HAP-1 (cell line): Measurements from ENCODE around the gene KRT32.

ENCODE experiments used
- DNase-seq, 2 experiments: peaks; one replicate each; pipeline ENCODE4 v3.0.0-alpha.2; 2016 to 2020; ENCODE audit warnings: low spot score in 2 of 2
- H3K27me3 ChIP-seq: fragments of 250-450 bp; sonication (Bioruptor Pico); 2 replicates; pipeline ENCODE4 v1.5.1; 2020; ENCODE audit warnings: low read depth, mild to moderate bottlenecking, moderate library complexity
- H3K36me3 ChIP-seq: fragments of 250-450 bp; sonication (Bioruptor Pico); replicated peaks from 2 replicates; pipeline ENCODE4 v1.5.1; 2020; ENCODE audit warnings: mild to moderate bottlenecking
- H3K4me1 ChIP-seq: fragments of 250-450 bp; sonication (Bioruptor Pico); 2 replicates; pipeline ENCODE4 v1.5.1; 2020; ENCODE audit warnings: mild to moderate bottlenecking
- H3K4me3 ChIP-seq: fragments of 250-450 bp; sonication (Bioruptor Pico); 2 replicates; pipeline ENCODE4 v1.5.1; 2020; ENCODE audit warnings: mild to moderate bottlenecking, moderate library complexity
- H3K9me3 ChIP-seq: fragments of 250-450 bp; sonication (Bioruptor Pico); 2 replicates; pipeline ENCODE4 v1.5.1; 2020; ENCODE audit warnings: mild to moderate bottlenecking, moderate library complexity
- in situ Hi-C: fragments of 300-500 bp; cut with MboI; formaldehyde crosslinking; loops from 3 replicates; pipeline ENCODE4 v1.14.3; 2020; ENCODE audit warnings: low sequenced_read_pairs, inconsistent platforms, mixed read lengths

KRT32 gene

GRCh38 chr17:41466988-41467387 lies at the start of gene KRT32:
Gene KRT32, minus strand, starts transcription at chr17:41467386. Its CDS starts 61 bp downstream, at chr17:41467325.
- H3K36me3 ChIP-seq: no peaks in the 10 kb centered on the region
- H3K4me3 ChIP-seq: no peak within 1 kb of the TSS
- H3K9me3 ChIP-seq: 0 out of 2 replicates have a peak, but pooled peaks cover 1% of the 10 kb centered on the region
- in situ Hi-C loops: no loop called here
- H3K4me1 ChIP-seq: no peaks in the 10 kb centered on the region
- no peaks in the 10 kb centered on the region; the same call in 1 of the 2 replicates for H3K27me3 ChIP-seq
- DNase-seq: no peak

GRCh38 chr17:41516830-41517283 lies 49.7 kb upstream of the KRT32 start:
- H3K4me3 ChIP-seq: no peak overlapping the region
- no peaks in the 10 kb centered on the region for H3K36me3 ChIP-seq
- DNase-seq: no peak
- no peaks in the 10 kb centered on the region for H3K27me3 ChIP-seq
- no peaks in the 10 kb centered on the region for H3K4me1 ChIP-seq
- in situ Hi-C loops: no loop called here
- H3K9me3 ChIP-seq: no peaks in the 10 kb centered on the region

- Histone ChIP-seq H3K27me3 (no peaks in the 10 kb centered on the region), H3K36me3 (no peaks in the 10 kb centered on the region), H3K4me3 (no peak overlapping the region), H3K4me1 (no peaks in the 10 kb centered on the region), H3K9me3 (no peaks in the 10 kb centered on the region)
- in situ Hi-C loops: no loop called here
- no peak for DNase-seq
Measured at GRCh38 chr17:41516147-41516829, 49.1 kb upstream of the KRT32 start.

GRCh38 chr17:41513168-41513547 lies 46.0 kb upstream of the KRT32 start:
- Histone ChIP-seq H3K36me3 (no peaks in the 10 kb centered on the region), H3K9me3 (no peaks in the 10 kb centered on the region), H3K27me3 (0 out of 2 replicates have a peak, but pooled peaks cover 2% of the 10 kb centered on the region), H3K4me1 (no peaks in the 10 kb centered on the region), H3K4me3 (no peak overlapping the region)
- in situ Hi-C loops: no loop called here
- DNase-seq: no peak

- Histone ChIP-seq H3K4me1 (no peaks in the 10 kb centered on the region), H3K36me3 (no peaks in the 10 kb centered on the region), H3K4me3 (no peak overlapping the region), H3K9me3 (no peaks in the 10 kb centered on the region), H3K27me3 (0 out of 2 replicates have a peak, but pooled peaks cover 2% of the 10 kb centered on the region)
- DNase-seq: no peak
- in situ Hi-C loops: no loop called here
Measured at GRCh38 chr17:41512546-41513167, 45.5 kb upstream of the KRT32 start.

- H3K27me3 ChIP-seq: 0 out of 2 replicates have a peak, but pooled peaks cover 2% of the 10 kb centered on the region
- H3K4me3 ChIP-seq: no peak overlapping the region
- H3K4me1 ChIP-seq: no peaks in the 10 kb centered on the region
- H3K9me3 ChIP-seq: no peaks in the 10 kb centered on the region
- no peak for DNase-seq
- no peaks in the 10 kb centered on the region for H3K36me3 ChIP-seq
- in situ Hi-C loops: no loop called here
Measured at GRCh38 chr17:41511716-41512115, 44.5 kb upstream of the KRT32 start.

- Histone ChIP-seq H3K4me3 (no peak overlapping the region), H3K27me3 (0 out of 2 replicates have a peak, but pooled peaks cover 2% of the 10 kb centered on the region), H3K36me3 (no peaks in the 10 kb centered on the region), H3K9me3 (no peaks in the 10 kb centered on the region), H3K4me1 (no peaks in the 10 kb centered on the region)
- no peak for DNase-seq
- in situ Hi-C loops: no loop called here
Measured at GRCh38 chr17:41511116-41511515, 43.9 kb upstream of the KRT32 start.

DNA sequence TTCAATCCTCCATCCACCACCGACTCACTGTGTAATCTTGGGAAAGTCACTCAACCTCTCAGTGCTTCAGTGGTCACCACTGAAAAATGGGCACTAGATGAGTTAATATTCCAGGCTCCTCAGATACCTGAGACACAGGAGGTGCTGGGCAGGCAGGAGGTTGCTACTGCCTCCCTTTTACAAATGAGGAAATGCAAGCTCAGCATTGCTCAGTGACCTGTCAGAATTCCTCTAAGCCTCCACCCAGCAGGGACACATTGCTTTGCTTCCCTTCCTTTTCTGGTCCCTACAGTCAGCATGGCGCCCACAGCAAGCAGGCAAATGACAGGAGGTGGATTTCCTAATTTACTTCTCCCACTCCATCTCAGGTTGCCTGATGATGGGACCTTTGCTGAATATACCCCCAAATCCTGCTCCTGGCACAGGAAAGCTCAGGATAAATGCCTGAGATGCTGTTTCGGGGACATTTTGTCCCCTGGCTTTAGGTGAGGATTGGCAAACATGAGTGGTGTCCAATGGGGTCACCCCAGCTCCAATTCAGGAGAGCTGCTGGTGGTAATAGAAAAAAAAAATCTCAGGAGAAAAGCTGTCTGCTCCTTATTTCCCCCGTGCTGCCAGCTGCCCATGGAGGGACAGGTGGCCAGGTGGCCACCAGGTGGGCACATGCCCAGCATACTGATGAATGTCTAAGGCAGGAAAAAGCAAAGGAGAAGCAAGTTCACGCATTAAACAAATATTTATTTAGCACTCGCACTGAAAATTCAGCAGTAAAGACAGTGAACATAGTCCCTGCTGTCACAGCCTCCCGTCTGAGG lies 43.3 kb upstream of the KRT32 start:
- Histone ChIP-seq H3K4me3 (no peak overlapping the region), H3K27me3 (0 out of 2 replicates have a peak, but pooled peaks cover 2% of the 10 kb centered on the region), H3K9me3 (no peaks in the 10 kb centered on the region), H3K4me1 (no peaks in the 10 kb centered on the region), H3K36me3 (no peaks in the 10 kb centered on the region)
- in situ Hi-C loops: no loop called here
- DNase-seq: no peak

GRCh38 chr17:41507315-41507880 lies 40.2 kb upstream of the KRT32 start:
- no peaks in the 10 kb centered on the region for H3K9me3 ChIP-seq
- in situ Hi-C loops: no loop called here
- no peak overlapping the region for H3K4me3 ChIP-seq
- H3K4me1 ChIP-seq: no peaks in the 10 kb centered on the region
- DNase-seq: no peak
- H3K36me3 ChIP-seq: no peaks in the 10 kb centered on the region
- H3K27me3 ChIP-seq: 0 out of 2 replicates have a peak, but pooled peaks cover 2% of the 10 kb centered on the region

- no peak for DNase-seq
- in situ Hi-C loops: no loop called here
- Histone ChIP-seq H3K27me3 (0 out of 2 replicates have a peak, but pooled peaks cover 2% of the 10 kb centered on the region), H3K4me1 (no peaks in the 10 kb centered on the region), H3K4me3 (no peak overlapping the region), H3K9me3 (no peaks in the 10 kb centered on the region), H3K36me3 (no peaks in the 10 kb centered on the region)
Measured at GRCh38 chr17:41505809-41506767, 38.9 kb upstream of the KRT32 start.

DNA sequence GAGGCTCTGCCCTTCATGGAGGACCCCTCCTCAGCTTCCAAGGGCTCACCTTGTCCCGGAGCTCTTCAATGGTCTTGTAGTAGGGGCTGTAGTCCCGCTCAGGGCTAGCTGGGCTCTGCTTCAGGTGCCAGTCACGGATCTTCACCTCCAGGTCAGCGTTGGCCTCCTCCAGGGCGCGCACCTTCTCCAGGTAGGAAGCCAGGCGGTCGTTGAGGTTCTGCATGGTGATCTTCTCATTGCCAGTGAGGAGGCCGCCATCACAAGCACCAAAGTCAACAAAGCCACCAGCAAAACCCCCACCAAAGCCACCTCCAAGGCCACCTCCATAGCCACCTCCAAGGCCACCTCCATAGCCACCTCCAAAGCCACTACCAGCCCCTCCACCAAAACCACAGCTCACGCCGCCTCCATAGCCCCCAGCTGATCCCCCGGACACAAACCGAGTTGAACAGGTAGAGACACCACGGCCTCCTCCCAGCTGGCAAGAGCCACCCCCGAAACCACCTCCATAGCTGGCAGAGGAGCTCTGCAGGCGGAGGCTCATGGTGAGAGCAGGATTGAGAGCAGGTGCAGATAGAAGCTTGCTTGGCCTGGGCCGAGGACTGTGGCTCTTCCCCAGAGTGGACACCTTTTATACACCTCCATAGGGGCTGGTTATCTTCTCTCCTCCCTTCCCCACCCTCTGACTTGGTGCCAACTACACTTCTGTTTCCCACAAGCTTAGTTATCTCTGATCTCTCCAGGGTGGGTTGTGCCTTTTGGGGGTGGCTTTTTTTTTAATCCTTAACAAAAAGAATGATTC lies 38.0 kb upstream of the KRT32 start, which contains the start of gene KRT13:
KRT13 (minus strand) TSS at position 606 of the 802 bp plus-strand sequence; CDS start at position 544, 62 bp downstream.
- in situ Hi-C loops: no loop called here
- H3K4me3 ChIP-seq: no peak within 1 kb of the TSS
- no peaks in the 10 kb centered on the region for H3K4me1 ChIP-seq
- no peaks in the 10 kb centered on the region for H3K36me3 ChIP-seq
- no peak for DNase-seq
- H3K27me3 ChIP-seq: 0 out of 2 replicates have a peak, but pooled peaks cover 2% of the 10 kb centered on the region
- no peaks in the 10 kb centered on the region for H3K9me3 ChIP-seq
